Adipocyte (in vitro differentiated cells): Measurements from ENCODE around the gene ANKFY1.

Experiments
- DNase-seq: peaks from one replicate; pipeline ENCODE4 v3.0.0-alpha.2; 2015; ENCODE audit warnings: low read depth
- H3K27me3 ChIP-seq: replicated peaks from 2 replicates; pipeline ENCODE4 v1.7.0; 2013; ENCODE audit warnings: mild to moderate bottlenecking, low read length, moderate library complexity; ENCODE audit not compliant: control insufficient read depth, insufficient read depth
- H3K36me3 ChIP-seq: 2 replicates; pipeline ENCODE4 v1.7.0; 2013; ENCODE audit warnings: low read length, mild to moderate bottlenecking, moderate library complexity; ENCODE audit not compliant: control insufficient read depth, insufficient read depth, severe bottlenecking
- H3K4me1 ChIP-seq: 2 replicates; pipeline ENCODE4 v1.7.0; 2013; ENCODE audit warnings: mild to moderate bottlenecking, low read length, moderate library complexity; ENCODE audit not compliant: control insufficient read depth, insufficient read depth
- H3K4me3 ChIP-seq: 2 replicates; pipeline ENCODE4 v1.7.0; 2013; ENCODE audit warnings: mild to moderate bottlenecking, low read length, moderate library complexity
- H3K9ac ChIP-seq: 2 replicates; pipeline ENCODE4 v1.7.0; 2013; ENCODE audit warnings: mild to moderate bottlenecking, low read length, moderate library complexity
- H3K9me3 ChIP-seq: 2 replicates; pipeline ENCODE4 v1.7.0; 2013; ENCODE audit warnings: mild to moderate bottlenecking, low read length, moderate library complexity; ENCODE audit not compliant: control insufficient read depth

Gene ANKFY1

DNA sequence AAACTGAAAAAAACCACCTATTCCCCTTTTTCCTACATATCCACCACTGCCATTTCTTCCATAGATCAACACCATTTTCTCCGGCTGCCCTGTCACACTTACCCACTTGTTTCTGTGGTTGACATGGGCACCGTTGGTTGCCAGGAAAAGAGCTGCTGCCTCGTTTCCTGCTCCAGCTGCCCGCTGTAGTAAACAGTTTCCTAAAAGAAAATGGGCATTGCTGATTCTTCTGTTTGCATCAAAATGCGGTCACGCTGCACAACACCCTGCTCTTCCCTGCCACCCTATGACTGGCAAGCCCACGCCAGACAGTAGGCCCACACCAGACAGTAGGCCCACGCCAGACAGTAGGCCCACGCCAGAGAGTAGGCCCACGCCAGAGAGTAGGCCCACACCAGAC is 74.5 kb downstream of the ANKFY1 start:
- no peak for DNase-seq
- Histone ChIP-seq H3K4me3 (no peak overlapping the region), H3K27me3 (no peaks in the 10 kb centered on the region), H3K9ac (no peak overlapping the region), H3K9me3 (no peaks in the 10 kb centered on the region), H3K4me1 (peaks cover 16% of the 10 kb centered on the region), H3K36me3 (peaks cover 51% of the 10 kb centered on the region)

- peaks cover 16% of the 10 kb centered on the region for H3K4me1 ChIP-seq
- H3K9me3 ChIP-seq = no peaks in the 10 kb centered on the region
- H3K4me3 ChIP-seq = no peak overlapping the region
- H3K27me3 ChIP-seq = no peaks in the 10 kb centered on the region
- DNase-seq = no peak
- H3K9ac ChIP-seq = no peak overlapping the region
- peaks cover 60% of the 10 kb centered on the region for H3K36me3 ChIP-seq
Observed at GRCh38 chr17:4188076-4188475, 75.7 kb downstream of the ANKFY1 start.

DNA sequence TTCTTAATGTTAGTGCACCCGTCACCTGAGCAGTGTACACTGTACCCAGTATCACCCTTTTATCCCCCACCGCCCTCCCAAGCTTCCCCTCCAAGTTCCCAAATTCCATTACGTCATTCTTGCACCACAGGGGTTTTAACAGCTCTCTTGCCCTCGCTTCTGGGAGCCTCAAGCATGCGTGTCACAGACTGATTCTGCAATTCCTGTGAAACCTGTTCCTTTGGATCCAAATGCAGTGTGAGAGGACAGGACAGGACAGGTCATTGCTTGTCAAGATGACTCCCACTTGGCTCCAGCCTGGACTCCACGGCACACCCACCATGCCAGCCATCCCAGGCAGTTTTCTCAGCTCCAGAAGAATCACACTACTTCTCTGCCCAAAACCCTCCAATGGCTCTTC is 76.7 kb downstream of the ANKFY1 start:
- Histone ChIP-seq H3K9me3 (no peaks in the 10 kb centered on the region), H3K4me1 (peaks cover 16% of the 10 kb centered on the region), H3K27me3 (no peaks in the 10 kb centered on the region), H3K9ac (no peak overlapping the region), H3K36me3 (peaks cover 67% of the 10 kb centered on the region), H3K4me3 (no peak overlapping the region)
- DNase-seq = no peak

DNA sequence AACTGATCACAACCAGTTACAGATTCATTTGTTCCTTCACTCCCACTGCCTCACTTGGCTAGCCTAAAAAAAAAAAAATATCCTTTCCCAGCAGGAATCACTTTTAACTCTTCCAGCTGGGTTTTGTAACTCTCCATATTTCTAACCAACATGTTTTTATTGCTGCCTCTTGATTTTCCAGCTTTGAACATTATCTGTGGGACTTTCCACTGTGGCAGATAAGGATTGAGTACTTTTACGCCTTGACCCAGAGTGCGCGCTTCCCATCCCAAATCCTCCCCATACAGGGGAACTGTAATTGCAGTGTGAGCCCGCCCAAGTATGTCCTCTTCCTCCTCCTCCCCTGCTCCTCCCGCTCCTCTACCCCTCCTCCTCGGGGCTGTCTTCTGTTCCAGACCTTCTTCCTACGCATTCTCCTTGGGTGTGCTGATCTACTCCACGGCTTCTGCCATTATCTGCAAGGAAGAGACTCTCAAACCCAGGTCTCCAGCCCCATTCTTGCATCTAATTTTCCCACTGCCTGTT is 77.4 kb downstream of the ANKFY1 start:
- H3K4me3 ChIP-seq = no peak overlapping the region
- no peak for DNase-seq
- no peaks in the 10 kb centered on the region for H3K9me3 ChIP-seq
- peaks cover 16% of the 10 kb centered on the region for H3K4me1 ChIP-seq
- H3K36me3 ChIP-seq = peaks cover 73% of the 10 kb centered on the region
- H3K27me3 ChIP-seq = no peaks in the 10 kb centered on the region
- H3K9ac ChIP-seq = no peak overlapping the region

- Histone ChIP-seq H3K4me1 (peaks cover 16% of the 10 kb centered on the region), H3K4me3 (no peak overlapping the region), H3K27me3 (no peaks in the 10 kb centered on the region), H3K36me3 (peaks cover 81% of the 10 kb centered on the region), H3K9me3 (no peaks in the 10 kb centered on the region), H3K9ac (no peak overlapping the region)
- DNase-seq = no peak
Observed at GRCh38 chr17:4185656-4186055, 78.1 kb downstream of the ANKFY1 start.

DNA sequence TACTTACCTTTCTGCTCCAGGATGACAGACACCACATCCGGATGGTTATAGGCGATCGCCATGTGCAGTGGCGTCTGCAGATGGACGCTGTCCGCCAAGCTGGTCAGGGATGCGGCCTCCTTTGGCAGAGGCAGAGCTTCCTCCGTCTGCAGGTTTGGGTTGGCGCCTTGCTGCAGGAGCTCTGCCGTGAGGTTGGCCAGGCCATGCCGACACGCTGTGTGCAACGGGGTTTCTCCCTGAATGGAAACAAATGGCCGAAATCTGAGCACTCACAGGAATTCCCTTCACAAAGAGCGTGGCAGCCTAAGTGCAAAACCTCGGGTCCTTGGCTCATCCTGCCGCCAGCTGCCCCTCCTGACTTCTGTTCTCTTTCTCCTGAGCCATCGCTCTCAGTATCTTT is 79.0 kb downstream of the ANKFY1 start:
- Histone ChIP-seq H3K9me3 (no peaks in the 10 kb centered on the region), H3K4me1 (peaks cover 12% of the 10 kb centered on the region), H3K4me3 (no peak overlapping the region), H3K27me3 (no peaks in the 10 kb centered on the region), H3K9ac (no peak overlapping the region), H3K36me3 (peaks cover 84% of the 10 kb centered on the region)
- DNase-seq = no peak

DNA sequence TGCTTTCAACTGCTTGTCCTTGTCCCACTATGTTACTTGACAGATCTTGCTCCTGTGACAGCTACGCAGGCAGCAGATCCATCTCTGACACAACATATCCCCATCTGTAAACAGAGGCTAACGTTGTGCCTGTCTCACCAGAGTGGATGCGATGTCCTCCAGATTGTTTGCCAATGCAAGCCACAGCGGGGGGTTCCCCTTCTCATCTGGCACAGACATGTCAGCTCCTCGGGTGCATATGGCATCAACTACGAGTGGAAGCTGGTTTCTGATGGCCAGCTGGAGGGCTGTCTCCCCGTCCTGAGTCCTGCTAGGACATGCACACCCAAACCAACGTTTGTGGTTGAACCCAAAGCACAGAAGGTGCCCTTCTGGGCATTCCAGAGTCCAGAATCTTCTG is 81.7 kb downstream of the ANKFY1 start:
- Histone ChIP-seq H3K27me3 (no peaks in the 10 kb centered on the region), H3K36me3 (peaks cover 89% of the 10 kb centered on the region)

DNA sequence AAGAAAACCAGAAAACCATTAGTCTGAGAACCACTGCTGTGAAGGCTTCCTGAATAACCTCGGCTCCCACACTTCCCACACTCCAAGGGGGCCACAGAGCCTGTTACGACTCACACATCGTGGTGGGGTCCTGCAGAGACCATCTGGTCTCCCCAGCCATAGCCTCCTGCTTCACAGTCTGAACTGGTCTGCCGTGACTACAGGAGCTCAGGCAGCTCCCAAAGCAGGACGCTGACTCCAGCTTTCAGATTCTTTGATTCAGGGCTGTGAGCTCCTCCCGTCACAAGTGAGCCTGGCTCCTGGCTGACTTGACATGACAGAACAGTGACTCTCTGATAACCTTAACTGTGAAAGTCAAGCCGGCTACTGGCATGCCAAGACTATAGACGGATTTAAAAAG is 83.0 kb downstream of the ANKFY1 start:
- Histone ChIP-seq H3K27me3 (no peaks in the 10 kb centered on the region), H3K36me3 (peaks cover 91% of the 10 kb centered on the region), H3K4me3 (no peak overlapping the region), H3K9ac (no peak overlapping the region), H3K4me1 (no peaks in the 10 kb centered on the region), H3K9me3 (no peaks in the 10 kb centered on the region)
- DNase-seq = no peak

More for the DNA sequence above, 81.7 kb downstream of the ANKFY1 start:
- no peak for DNase-seq
- Histone ChIP-seq H3K9me3 (no peaks in the 10 kb centered on the region), H3K9ac (no peak overlapping the region), H3K4me3 (no peak overlapping the region), H3K4me1 (peaks cover 7% of the 10 kb centered on the region)

DNA sequence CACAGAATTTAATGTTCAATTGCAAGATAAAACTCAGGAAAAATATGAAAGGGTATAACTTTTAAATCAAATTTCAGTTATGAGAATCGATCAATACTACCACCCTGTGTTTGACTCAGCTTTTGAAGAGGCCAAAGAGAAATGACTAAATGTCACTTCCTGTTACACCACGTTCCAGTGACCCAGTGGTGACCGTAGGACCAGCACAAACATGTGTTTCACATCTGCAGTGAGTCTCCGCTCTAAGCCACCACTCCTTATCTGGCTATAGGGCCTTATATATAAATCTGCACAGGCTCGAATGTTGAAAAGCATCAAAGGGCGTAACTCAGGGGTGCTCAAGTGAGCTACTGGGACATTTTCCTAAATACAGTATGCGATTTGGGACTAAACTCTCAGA is 84.7 kb downstream of the ANKFY1 start:
- H3K36me3 ChIP-seq = peaks cover 88% of the 10 kb centered on the region

GRCh38 chr17:4178651-4179050 is 85.1 kb downstream of the ANKFY1 start:
- peaks cover 88% of the 10 kb centered on the region for H3K36me3 ChIP-seq

More for the DNA sequence above, 84.7 kb downstream of the ANKFY1 start:
- DNase-seq = no peak
- Histone ChIP-seq H3K9me3 (no peaks in the 10 kb centered on the region), H3K9ac (no peak overlapping the region), H3K4me3 (no peak overlapping the region), H3K4me1 (no peaks in the 10 kb centered on the region), H3K27me3 (no peaks in the 10 kb centered on the region)

DNA sequence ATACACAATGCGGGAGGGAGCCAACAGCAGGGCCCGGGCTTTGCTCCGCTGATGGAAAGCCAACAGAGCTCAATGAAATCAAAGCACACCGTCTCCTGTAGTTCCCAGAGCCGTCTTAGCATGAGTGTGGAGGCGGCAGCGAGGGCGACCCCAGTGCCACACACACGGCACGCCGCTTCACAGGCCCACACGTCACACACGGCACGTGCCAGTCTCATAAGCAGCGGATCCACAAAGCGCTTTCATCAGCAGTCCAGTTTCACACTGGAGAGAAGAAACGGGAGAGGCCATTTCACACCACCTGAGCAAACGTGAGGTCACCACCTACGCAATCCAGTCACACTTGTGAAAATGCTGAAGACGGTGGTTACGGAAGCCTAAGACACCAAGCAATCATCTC is 86.0 kb downstream of the ANKFY1 start:
- DNase-seq = no peak
- Histone ChIP-seq H3K36me3 (peaks cover 87% of the 10 kb centered on the region), H3K9me3 (no peaks in the 10 kb centered on the region), H3K4me3 (no peak overlapping the region), H3K27me3 (no peaks in the 10 kb centered on the region), H3K9ac (no peak overlapping the region), H3K4me1 (no peaks in the 10 kb centered on the region)

More at GRCh38 chr17:4178651-4179050, 85.1 kb downstream of the ANKFY1 start:
- Histone ChIP-seq H3K27me3 (no peaks in the 10 kb centered on the region), H3K9me3 (no peaks in the 10 kb centered on the region), H3K4me3 (no peak overlapping the region), H3K9ac (no peak overlapping the region), H3K4me1 (no peaks in the 10 kb centered on the region)
- no peak for DNase-seq

GRCh38 chr17:4176808-4177472 is 86.8 kb downstream of the ANKFY1 start:
- no peak for DNase-seq
- H3K4me1 ChIP-seq = no peaks in the 10 kb centered on the region
- H3K9ac ChIP-seq = no peak overlapping the region
- H3K4me3 ChIP-seq = no peak overlapping the region
- no peaks in the 10 kb centered on the region for H3K27me3 ChIP-seq
- H3K9me3 ChIP-seq = no peaks in the 10 kb centered on the region
- peaks cover 86% of the 10 kb centered on the region for H3K36me3 ChIP-seq
